Activated CD8-positive, alpha-beta T cell treated with anti-CD3 and anti-CD28 coated beads for 36 hours (primary cell): ENCODE results near the gene CTTNBP2. TPM values are rescaled to one million over a fixed set of nuclear protein-coding genes. Genes with fewer than 3 reads are reported as not detected.

ENCODE experiments used
- ATAC-seq: fragments of 200-7000 bp; cut with Tn5 transposase; one replicate; pipeline ENCODE4 v1.10.0; 2021; ENCODE audit warnings: mild to moderate bottlenecking, moderate library complexity
- CTCF ChIA-PET: fragments of 350-600 bp; sonication (Branson Sonifier 250); formaldehyde crosslinking; loops from one replicate; lab custom pipeline; 2021; ENCODE audit warnings: antibody characterized with exemption; lab: Charles Lee
- POLR2A ChIA-PET: fragments of 350-600 bp; sonication (Branson Sonifier 250); formaldehyde crosslinking; loops from one replicate; lab custom pipeline; 2021; ENCODE audit warnings: antibody characterized with exemption; lab: Charles Lee
- DNase-seq: peaks from one replicate; pipeline ENCODE4 v3.0.0-alpha.2; 2020
- H3K27ac Mint-ChIP-seq: one replicate; pipeline ENCODE4 v1.8.0; 2021; ENCODE audit warnings: mild to moderate bottlenecking, mixed read lengths
- H3K27me3 Mint-ChIP-seq: one replicate; pipeline ENCODE4 v1.8.0; 2021; ENCODE audit warnings: mixed read lengths
- H3K36me3 Mint-ChIP-seq: one replicate; pipeline ENCODE4 v1.8.0; 2021; ENCODE audit warnings: low read depth, mixed read lengths
- H3K4me1 Mint-ChIP-seq: one replicate; pipeline ENCODE4 v1.8.0; 2021; ENCODE audit warnings: low read depth, mixed read lengths
- H3K4me3 Mint-ChIP-seq: one replicate; pipeline ENCODE4 v1.8.0; 2021; ENCODE audit warnings: mild to moderate bottlenecking, moderate library complexity, mixed read lengths
- H3K9me3 Mint-ChIP-seq: one replicate; pipeline ENCODE4 v1.8.0; 2021; ENCODE audit warnings: mixed read lengths
- intact Hi-C: fragments of 100-400 bp; cut with micrococcal nuclease; formaldehyde crosslinking; loops from one replicate; pipeline ENCODE4 v1.10.0; 2022
- total RNA-seq, 2 experiments: library from RNA; stranded (reverse); gene quantifications; one replicate each; pipeline ENCODE4 v1.2.3, GENCODE V29; 2021
- TF ChIP-seq, protein P1 (sequence below): fragments of 200-600 bp; IDR thresholded peaks from one replicate; pipeline ENCODE4 v1.8.0; 2022; ENCODE audit warnings: antibody characterized with exemption, mild to moderate bottlenecking

CTTNBP2 gene
- total RNA-seq, 2 experiments from 2014 or later: not detected

DNA sequence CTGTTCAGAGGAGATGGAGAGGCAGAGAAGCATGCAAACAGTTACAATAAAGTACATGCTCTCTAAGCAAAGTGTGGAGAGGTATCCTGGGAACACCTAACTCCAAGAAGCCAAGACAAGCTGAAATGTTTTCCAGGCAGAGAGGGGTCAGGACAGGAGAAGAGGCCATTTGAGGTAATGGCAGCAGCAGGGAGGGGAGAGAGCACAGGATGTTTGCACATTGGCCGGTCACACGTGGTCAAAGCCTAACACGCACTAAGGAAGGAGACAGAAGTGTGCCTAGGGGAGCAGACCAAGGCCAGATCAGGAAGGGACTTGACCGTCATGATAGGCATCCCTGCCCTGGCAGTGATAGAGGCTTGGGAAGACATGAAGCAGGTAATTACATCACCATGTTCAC is 101.5 kb downstream of the CTTNBP2 start:
- no peak for ATAC-seq
- Mint-ChIP-seq H3K4me3 (no peak overlapping the region), H3K36me3 (no peaks in the 10 kb centered on the region), H3K27ac (no peak overlapping the region), H3K27me3 (no peaks in the 10 kb centered on the region), H3K9me3 (no peaks in the 10 kb centered on the region), H3K4me1 (no peaks in the 10 kb centered on the region)
- POLR2A ChIA-PET: no interaction called here
- TF ChIP-seq, protein P1, sequence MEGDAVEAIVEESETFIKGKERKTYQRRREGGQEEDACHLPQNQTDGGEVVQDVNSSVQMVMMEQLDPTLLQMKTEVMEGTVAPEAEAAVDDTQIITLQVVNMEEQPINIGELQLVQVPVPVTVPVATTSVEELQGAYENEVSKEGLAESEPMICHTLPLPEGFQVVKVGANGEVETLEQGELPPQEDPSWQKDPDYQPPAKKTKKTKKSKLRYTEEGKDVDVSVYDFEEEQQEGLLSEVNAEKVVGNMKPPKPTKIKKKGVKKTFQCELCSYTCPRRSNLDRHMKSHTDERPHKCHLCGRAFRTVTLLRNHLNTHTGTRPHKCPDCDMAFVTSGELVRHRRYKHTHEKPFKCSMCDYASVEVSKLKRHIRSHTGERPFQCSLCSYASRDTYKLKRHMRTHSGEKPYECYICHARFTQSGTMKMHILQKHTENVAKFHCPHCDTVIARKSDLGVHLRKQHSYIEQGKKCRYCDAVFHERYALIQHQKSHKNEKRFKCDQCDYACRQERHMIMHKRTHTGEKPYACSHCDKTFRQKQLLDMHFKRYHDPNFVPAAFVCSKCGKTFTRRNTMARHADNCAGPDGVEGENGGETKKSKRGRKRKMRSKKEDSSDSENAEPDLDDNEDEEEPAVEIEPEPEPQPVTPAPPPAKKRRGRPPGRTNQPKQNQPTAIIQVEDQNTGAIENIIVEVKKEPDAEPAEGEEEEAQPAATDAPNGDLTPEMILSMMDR: no peak
- CTCF ChIA-PET: no interaction called here
- DNase-seq: no peak
- intact Hi-C loops: no loop called here

DNA sequence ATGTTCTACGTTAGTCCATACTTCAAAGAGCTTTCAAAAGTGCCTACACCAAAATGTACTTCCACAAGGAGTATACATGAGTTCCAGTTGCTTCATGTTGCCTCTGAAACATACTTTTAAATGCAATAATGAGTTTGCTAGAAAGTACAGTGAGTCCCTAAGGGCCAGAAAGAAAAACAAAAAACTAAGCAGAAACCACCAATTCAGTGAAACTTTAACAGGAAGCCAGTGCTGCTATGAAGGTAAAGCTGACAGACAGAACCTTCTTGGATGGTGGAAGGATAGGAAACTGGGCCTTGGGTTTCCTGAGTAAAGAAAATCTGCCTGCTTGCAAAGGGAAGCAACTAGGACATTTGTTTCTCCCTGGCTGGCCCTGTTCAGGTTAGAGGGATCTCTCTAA is 104.2 kb downstream of the CTTNBP2 start:
- Mint-ChIP-seq H3K36me3 (no peaks in the 10 kb centered on the region), H3K4me1 (no peaks in the 10 kb centered on the region), H3K4me3 (no peak overlapping the region), H3K9me3 (no peaks in the 10 kb centered on the region), H3K27me3 (peaks cover 3% of the 10 kb centered on the region), H3K27ac (no peak overlapping the region)
- intact Hi-C loops: no loop called here
- DNase-seq (no peak), ATAC-seq (no peak)
- POLR2A ChIA-PET: no interaction called here
- CTCF ChIA-PET: no interaction called here
- TF ChIP-seq, protein P1: no peak

DNA sequence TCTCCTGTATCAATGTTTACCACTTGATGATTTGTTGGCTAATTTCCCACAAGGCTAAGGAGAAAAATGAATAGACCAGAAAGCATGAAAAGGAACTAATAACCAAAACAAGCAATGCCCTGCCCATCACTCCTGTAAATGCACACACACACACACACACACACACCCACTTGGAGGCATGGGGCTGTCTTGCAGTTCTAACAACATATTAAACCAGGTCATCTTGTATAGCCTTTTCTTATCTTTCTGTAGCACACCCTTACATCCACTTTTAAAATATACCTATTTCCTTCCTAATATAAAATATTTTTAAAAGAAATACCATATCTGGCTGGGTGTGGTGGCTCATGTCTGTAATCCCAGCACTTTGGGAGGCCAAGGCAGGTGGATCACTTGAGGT is 105.3 kb downstream of the CTTNBP2 start:
- CTCF ChIA-PET: no interaction called here
- ATAC-seq (no peak), DNase-seq (no peak)
- intact Hi-C loops: no loop called here
- POLR2A ChIA-PET: no interaction called here
- Mint-ChIP-seq H3K4me1 (no peaks in the 10 kb centered on the region), H3K9me3 (no peaks in the 10 kb centered on the region), H3K4me3 (no peak overlapping the region), H3K27ac (no peak overlapping the region), H3K27me3 (peaks cover 6% of the 10 kb centered on the region), H3K36me3 (no peaks in the 10 kb centered on the region)
- TF ChIP-seq, protein P1: no peak

DNA sequence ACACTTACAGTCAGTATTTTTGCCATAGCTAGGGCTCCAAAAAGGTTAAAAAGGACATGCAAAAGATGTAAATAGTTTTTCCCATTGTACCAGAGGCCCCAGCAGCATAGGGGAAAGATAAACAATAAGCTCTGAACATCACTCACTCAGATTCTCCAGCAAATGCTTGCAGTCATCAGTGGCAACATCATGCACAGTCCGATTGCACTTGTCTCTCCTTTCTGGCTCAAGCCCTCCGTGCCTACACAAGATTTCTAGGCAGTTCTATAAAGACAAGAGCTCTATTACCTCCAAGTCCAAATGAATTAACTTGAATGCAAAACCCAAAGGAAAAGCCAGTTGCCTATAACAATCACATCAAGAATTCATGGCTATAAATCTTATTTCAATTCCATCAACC is 106.3 kb downstream of the CTTNBP2 start:
- DNase-seq (no peak), ATAC-seq (no peak)
- ChIA-PET POLR2A (no interaction called here), CTCF (no interaction called here)
- no peaks in the 10 kb centered on the region for H3K36me3 Mint-ChIP-seq
- no peak overlapping the region for H3K27ac Mint-ChIP-seq
- TF ChIP-seq, protein P1: no peak
- H3K4me3 Mint-ChIP-seq: no peak overlapping the region
- peaks cover 6% of the 10 kb centered on the region for H3K27me3 Mint-ChIP-seq
- no peaks in the 10 kb centered on the region for H3K4me1 Mint-ChIP-seq
- H3K9me3 Mint-ChIP-seq: no peaks in the 10 kb centered on the region
- intact Hi-C loops: no loop called here

DNA sequence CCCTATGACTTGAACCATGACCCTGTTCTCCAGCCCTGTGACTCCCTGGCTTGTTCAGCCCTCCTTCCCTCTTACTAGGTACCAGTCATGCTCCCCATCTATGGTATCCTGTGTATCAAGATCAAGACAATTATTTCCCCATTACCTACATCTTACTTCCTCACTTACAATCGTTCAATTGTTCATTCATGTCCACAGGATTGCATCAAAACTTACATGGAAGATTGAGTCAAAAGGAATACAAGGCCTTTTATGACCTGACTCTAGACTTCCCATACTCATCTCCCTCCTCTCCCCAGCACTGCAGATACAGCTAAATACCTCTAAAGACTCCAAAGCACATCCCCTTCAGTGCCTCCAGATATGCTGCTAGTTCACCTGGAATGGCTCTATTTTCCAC is 109.2 kb downstream of the CTTNBP2 start:
- Mint-ChIP-seq H3K27ac (no peak overlapping the region), H3K4me1 (no peaks in the 10 kb centered on the region), H3K27me3 (peaks cover 6% of the 10 kb centered on the region), H3K36me3 (no peaks in the 10 kb centered on the region), H3K4me3 (no peak overlapping the region), H3K9me3 (no peaks in the 10 kb centered on the region)
- ATAC-seq (no peak), DNase-seq (no peak)
- intact Hi-C loops: no loop called here
- TF ChIP-seq, protein P1: no peak
- ChIA-PET CTCF (no interaction called here), POLR2A (no interaction called here)
